H9 (cell line): ENCODE measurements around the gene TBC1D24. TPM values are rescaled to one million over a fixed set of nuclear protein-coding genes. Genes with fewer than 3 reads are reported as not detected.

ENCODE experiments used
- DNase-seq: peaks from one replicate; pipeline ENCODE4 v3.0.0-alpha.2; 2017
- H2AFZ ChIP-seq: one replicate; pipeline ENCODE4 v1.6.1; 2013; ENCODE audit warnings: mild to moderate bottlenecking, low read length, control low read depth, moderate library complexity
- H2AK5ac ChIP-seq: 2 replicates; pipeline ENCODE4 v1.6.1; 2013; ENCODE audit warnings: low read length, control low read depth, mixed read lengths; ENCODE audit not compliant: insufficient read length
- H2BK120ac ChIP-seq: one replicate; pipeline ENCODE4 v1.6.1; 2013; ENCODE audit warnings: low read depth, mild to moderate bottlenecking, low read length, control low read depth, inconsistent platforms; ENCODE audit not compliant: poor library complexity, severe bottlenecking
- H2BK12ac ChIP-seq: 2 replicates; pipeline ENCODE4 v1.6.1; 2013; ENCODE audit warnings: low read length, control low read depth, mixed read lengths, low read depth; ENCODE audit not compliant: insufficient read length
- H2BK15ac ChIP-seq: 2 replicates; pipeline ENCODE4 v1.6.1; 2013; ENCODE audit warnings: low read depth, low read length, control low read depth
- H2BK20ac ChIP-seq: one replicate; pipeline ENCODE4 v1.6.1; 2013; ENCODE audit warnings: low read depth, mild to moderate bottlenecking, low read length, control low read depth, inconsistent platforms; ENCODE audit not compliant: poor library complexity, severe bottlenecking
- H2BK5ac ChIP-seq: 2 replicates; pipeline ENCODE4 v1.6.1; 2013; ENCODE audit warnings: low read length, control low read depth, mixed read lengths; ENCODE audit not compliant: insufficient read length
- H3K14ac ChIP-seq: 2 replicates; pipeline ENCODE4 v1.6.1; 2013; ENCODE audit warnings: low read length, control low read depth; ENCODE audit not compliant: insufficient read depth
- H3K18ac ChIP-seq: 2 replicates; pipeline ENCODE4 v1.6.1; 2013; ENCODE audit warnings: low read depth, mild to moderate bottlenecking, mixed read lengths, low read length, control low read depth; ENCODE audit not compliant: insufficient read length
- H3K23ac ChIP-seq: 2 replicates; pipeline ENCODE4 v1.6.1; 2013; ENCODE audit warnings: low read length, control low read depth, mixed read lengths, low read depth; ENCODE audit not compliant: insufficient read length
- H3K23me2 ChIP-seq: 2 replicates; pipeline ENCODE4 v1.6.1; 2013; ENCODE audit warnings: low read depth, mild to moderate bottlenecking, mixed read lengths, low read length, control low read depth; ENCODE audit not compliant: insufficient read length, poor library complexity, severe bottlenecking
- H3K27ac ChIP-seq: 2 replicates; pipeline ENCODE4 v1.5.1; 2013; ENCODE audit warnings: low read length, control low read depth, mixed read lengths, low read depth; ENCODE audit not compliant: insufficient read length
- H3K27me3 ChIP-seq: 2 replicates; pipeline ENCODE4 v1.6.1; 2013; ENCODE audit warnings: low read length, control low read depth, inconsistent platforms; ENCODE audit not compliant: insufficient read depth
- H3K4ac ChIP-seq: 2 replicates; pipeline ENCODE4 v1.6.1; 2013; ENCODE audit warnings: low read depth, mild to moderate bottlenecking, control low read depth, inconsistent platforms, low read length, moderate library complexity
- H3K4me1 ChIP-seq: 2 replicates; pipeline ENCODE4 v1.6.1; 2013; ENCODE audit warnings: low read length, control low read depth, inconsistent platforms; ENCODE audit not compliant: insufficient read depth
- H3K4me2 ChIP-seq: 2 replicates; pipeline ENCODE4 v1.6.1; 2013; ENCODE audit warnings: low read length, control low read depth, mixed read lengths; ENCODE audit not compliant: insufficient read length, insufficient read depth
- H3K56ac ChIP-seq: 2 replicates; pipeline ENCODE4 v1.6.1; 2013; ENCODE audit warnings: low read depth, mild to moderate bottlenecking, mixed read lengths, low read length, control low read depth; ENCODE audit not compliant: insufficient read length
- H3K79me1 ChIP-seq: 2 replicates; pipeline ENCODE4 v1.6.1; 2013; ENCODE audit warnings: low read depth, mild to moderate bottlenecking, moderate library complexity, low read length, control low read depth, inconsistent platforms; ENCODE audit not compliant: insufficient read depth, poor library complexity, severe bottlenecking
- H3K79me2 ChIP-seq: 2 replicates; pipeline ENCODE4 v1.6.1; 2013; ENCODE audit warnings: low read length, control low read depth, inconsistent platforms; ENCODE audit not compliant: insufficient read depth
- H3K9ac ChIP-seq: 2 replicates; pipeline ENCODE4 v1.6.1; 2013; ENCODE audit warnings: low read length, control low read depth, mixed read lengths; ENCODE audit not compliant: insufficient read length; ENCODE audit errors: extremely low read depth
- H3K9me3 ChIP-seq: one replicate; pipeline ENCODE4 v1.6.1; 2013; ENCODE audit warnings: low read depth, low read length, inconsistent platforms; ENCODE audit not compliant: control insufficient read depth
- H3T11ph ChIP-seq: one replicate; pipeline ENCODE4 v1.6.1; 2013; ENCODE audit warnings: mild to moderate bottlenecking, low read length, control low read depth, inconsistent platforms
- H4K20me1 ChIP-seq: one replicate; pipeline ENCODE4 v1.6.1; 2013; ENCODE audit not compliant: control insufficient read depth, insufficient read length, insufficient read depth
- H4K5ac ChIP-seq: 2 replicates; pipeline ENCODE4 v1.6.1; 2013; ENCODE audit warnings: low read depth, mild to moderate bottlenecking, mixed read lengths, low read length, control low read depth; ENCODE audit not compliant: insufficient read length
- H4K8ac ChIP-seq: replicated peaks from 2 replicates; pipeline ENCODE4 v1.6.1; 2013; ENCODE audit warnings: low read length, control low read depth, mixed read lengths, low read depth; ENCODE audit not compliant: insufficient read length
- H4K91ac ChIP-seq: 2 replicates; pipeline ENCODE4 v1.6.1; 2013; ENCODE audit warnings: low read depth, mild to moderate bottlenecking, moderate library complexity, mixed read lengths, low read length, control low read depth; ENCODE audit not compliant: insufficient read length
- H3K27ac Mint-ChIP-seq, 3 experiments: 2 replicates in 2 of 3; 3 replicates in 1 of 3; pipeline ENCODE4 v1.8.0; 2020 to 2021; ENCODE audit warnings: mixed read lengths in 3 of 3, mild to moderate bottlenecking in 1 of 3, moderate library complexity in 1 of 3
- H3K27me3 Mint-ChIP-seq: 2 replicates; pipeline ENCODE4 v1.8.0; 2021; ENCODE audit warnings: low read depth, mild to moderate bottlenecking, moderate library complexity, mixed read lengths
- H3K36me3 Mint-ChIP-seq, 3 experiments: 2 replicates in 2 of 3; 3 replicates in 1 of 3; pipeline ENCODE4 v1.8.0; 2020 to 2021; ENCODE audit warnings: low read depth in 3 of 3, mixed read lengths in 3 of 3; ENCODE audit not compliant: insufficient read depth in 1 of 3
- H3K4me1 Mint-ChIP-seq, 2 experiments: 2 replicates each; pipeline ENCODE4 v1.8.0; 2020; ENCODE audit warnings: mixed read lengths in 2 of 2
- H3K4me3 Mint-ChIP-seq, 2 experiments: 2 replicates in 1 of 2; 3 replicates in 1 of 2; pipeline ENCODE4 v1.8.0; 2020 to 2021; ENCODE audit warnings: mild to moderate bottlenecking in 2 of 2, mixed read lengths in 2 of 2, moderate library complexity in 1 of 2
- H3K9me3 Mint-ChIP-seq, 2 experiments: 2 replicates in 1 of 2; 3 replicates in 1 of 2; pipeline ENCODE4 v1.8.0; 2020; ENCODE audit warnings: mild to moderate bottlenecking in 2 of 2, mixed read lengths in 2 of 2, moderate library complexity in 1 of 2
- CTCF ChIP-seq: fragments of 200-600 bp; sonication (generic); conservative IDR thresholded peaks from 3 replicates; pipeline ENCODE4 v1.8.0; 2021; ENCODE audit warnings: antibody characterized with exemption, mild to moderate bottlenecking
- WGBS: extraction: QIAGEN DNeasy Blood & Tissue Kit; methylation state at CpG from one replicate; pipeline ENCODE4 v1.1.7; 2013; ENCODE audit warnings: missing lambda C conversion rate, low lambda C conversion rate, mixed read lengths; ENCODE audit not compliant: insufficient read length; ENCODE audit errors: extremely low coverage; 5-methylcytosine and 5-hydroxymethylcytosine counted together
- total RNA-seq: library from RNA; stranded (reverse); gene quantifications from 2 replicates; pipeline ENCODE4 v1.2.1, GENCODE V29; 2021

TBC1D24 gene
- total RNA-seq, 1 experiment from 2014 or later = 19.0 TPM

GRCh38 chr16:2512735-2513404 is 37.9 kb downstream of the TBC1D24 start:
- Histone ChIP-seq H3K4ac (no peak overlapping the region; the same call in none of the 2 replicates), H3K9ac (peak overlapping the region; percentile 58), H4K5ac (no peak overlapping the region), H3K4me2 (peak overlapping the region; percentile 74), H3K18ac (peak overlapping the region; percentile 41), H3T11ph (no peak overlapping the region), H3K56ac (no peak overlapping the region), H2BK5ac (no peak overlapping the region), H4K20me1 (no peaks in the 10 kb centered on the region), H3K4me1 (peaks cover 3% of the 10 kb centered on the region; the same call in 1 of the 2 replicates), H3K14ac (peak overlapping the region; percentile 94), H3K79me1 (peaks cover 4% of the 10 kb centered on the region), H2BK15ac (no peak overlapping the region), H3K79me2 (peaks cover 30% of the 10 kb centered on the region; the same call in 1 of the 2 replicates), H3K23me2 (peaks cover 16% of the 10 kb centered on the region), H3K27ac (no peak overlapping the region), H2BK20ac (no peak overlapping the region), H3K27me3 (no peaks in the 10 kb centered on the region), H2BK12ac (no peak overlapping the region), H2BK120ac (no peak overlapping the region), H2AFZ (no peak overlapping the region), H4K91ac (no peak overlapping the region), H2AK5ac (no peak overlapping the region), H3K9me3 (no peaks in the 10 kb centered on the region), H4K8ac (no peak overlapping the region), H3K23ac (no peak overlapping the region)
- DNase-seq = peak; percentile 72
- Mint-ChIP-seq H3K4me1 (peaks cover 42 to 55% of the 10 kb centered on the region in 2 experiments), H3K4me3 (peak overlapping the region; percentile 68 to 86), H3K36me3 (peaks cover 2 to 11% (median 8%) of the 10 kb centered on the region in 3 experiments; a peak in 6 of 7 replicates), H3K9me3 (no peaks in the 10 kb centered on the region; a peak in 1 of 5 replicates), H3K27me3 (peaks cover 5% of the 10 kb centered on the region), H3K27ac (peak overlapping the region; percentile 94 to 98 (median 97))
- TF ChIP-seq CTCF = peak; percentile 52
- WGBS = no CpG with 5 or more reads among the region's 15 CpGs
